PFSK-1 (cell line): ENCODE results near the gene PTPN14.

ENCODE experiments used
- FOXP2 ChIP-seq: optimal IDR thresholded peaks from 2 replicates; pipeline ENCODE3; 2011; ENCODE audit warnings: borderline replicate concordance, control low read depth, inconsistent platforms; ENCODE audit not compliant: insufficient read depth; ENCODE audit errors: extremely low read length, extremely low read depth
- POLR2AphosphoS5 ChIP-seq: IDR thresholded peaks from 2 replicates; pipeline ENCODE4 v1.6.1; 2012; ENCODE audit warnings: low read depth, mild to moderate bottlenecking, control low read depth, low read length, moderate library complexity
- SIN3A ChIP-seq: IDR thresholded peaks from 2 replicates; pipeline ENCODE4 v1.6.1; 2012; ENCODE audit warnings: mild to moderate bottlenecking, low read length, moderate library complexity, borderline replicate concordance; ENCODE audit not compliant: insufficient read depth
- TAF1 ChIP-seq: IDR thresholded peaks from 2 replicates; pipeline ENCODE4 v1.6.1; 2012; ENCODE audit warnings: low read length, control low read depth, borderline replicate concordance; ENCODE audit not compliant: insufficient read depth
- TF ChIP-seq, protein P1 (sequence below), 2 experiments: IDR thresholded peaks; 2 replicates each; pipeline versions ENCODE4 v1.6.1 to v1.8.0; 2011 to 2012; ENCODE audit warnings: low read depth in 2 of 2, low read length in 2 of 2, control low read depth in 1 of 2, inconsistent platforms in 1 of 2, mild to moderate bottlenecking in 1 of 2, moderate library complexity in 1 of 2; ENCODE audit not compliant: insufficient read depth in 1 of 2

- TF ChIP-seq, protein P1, sequence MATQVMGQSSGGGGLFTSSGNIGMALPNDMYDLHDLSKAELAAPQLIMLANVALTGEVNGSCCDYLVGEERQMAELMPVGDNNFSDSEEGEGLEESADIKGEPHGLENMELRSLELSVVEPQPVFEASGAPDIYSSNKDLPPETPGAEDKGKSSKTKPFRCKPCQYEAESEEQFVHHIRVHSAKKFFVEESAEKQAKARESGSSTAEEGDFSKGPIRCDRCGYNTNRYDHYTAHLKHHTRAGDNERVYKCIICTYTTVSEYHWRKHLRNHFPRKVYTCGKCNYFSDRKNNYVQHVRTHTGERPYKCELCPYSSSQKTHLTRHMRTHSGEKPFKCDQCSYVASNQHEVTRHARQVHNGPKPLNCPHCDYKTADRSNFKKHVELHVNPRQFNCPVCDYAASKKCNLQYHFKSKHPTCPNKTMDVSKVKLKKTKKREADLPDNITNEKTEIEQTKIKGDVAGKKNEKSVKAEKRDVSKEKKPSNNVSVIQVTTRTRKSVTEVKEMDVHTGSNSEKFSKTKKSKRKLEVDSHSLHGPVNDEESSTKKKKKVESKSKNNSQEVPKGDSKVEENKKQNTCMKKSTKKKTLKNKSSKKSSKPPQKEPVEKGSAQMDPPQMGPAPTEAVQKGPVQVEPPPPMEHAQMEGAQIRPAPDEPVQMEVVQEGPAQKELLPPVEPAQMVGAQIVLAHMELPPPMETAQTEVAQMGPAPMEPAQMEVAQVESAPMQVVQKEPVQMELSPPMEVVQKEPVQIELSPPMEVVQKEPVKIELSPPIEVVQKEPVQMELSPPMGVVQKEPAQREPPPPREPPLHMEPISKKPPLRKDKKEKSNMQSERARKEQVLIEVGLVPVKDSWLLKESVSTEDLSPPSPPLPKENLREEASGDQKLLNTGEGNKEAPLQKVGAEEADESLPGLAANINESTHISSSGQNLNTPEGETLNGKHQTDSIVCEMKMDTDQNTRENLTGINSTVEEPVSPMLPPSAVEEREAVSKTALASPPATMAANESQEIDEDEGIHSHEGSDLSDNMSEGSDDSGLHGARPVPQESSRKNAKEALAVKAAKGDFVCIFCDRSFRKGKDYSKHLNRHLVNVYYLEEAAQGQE (IDR thresholded peaks at IDR 0.05; ENCODE audit: insufficient read depth in 1 of 2, low read depth in 2 of 2, low read length in 2 of 2) = no peak
- TF ChIP-seq TAF1 = no peak
- TF ChIP-seq SIN3A = no peak
- no peak for TF ChIP-seq POLR2AphosphoS5
- TF ChIP-seq FOXP2 = no peak
Measured at GRCh38 chr1:214475331-214475730, 76.1 kb downstream of the PTPN14 start.
